Calu3 (cell line): Measurements from ENCODE around the gene ZNF184. TPM values are rescaled to one million over a fixed set of nuclear protein-coding genes. Genes with fewer than 3 reads are reported as not detected.

ENCODE experiments used
- BruUV-seq: library from RNA; stranded (reverse); fragments of 400-500 nt; replicated peaks from 2 replicates; lab custom pipeline; 2021; lab: Mats Ljungman, UMichigan
- CTCF ChIA-PET: fragments of 300-600 bp; sonication (Branson Sonifier 250); formaldehyde crosslinking; loops from one replicate; lab custom pipeline; 2022; ENCODE audit warnings: antibody characterized with exemption; lab: Charles Lee
- DNase-seq: peaks from one replicate; pipeline ENCODE4 v3.0.0; 2022
- H3K27ac Mint-ChIP-seq: one replicate; pipeline ENCODE4 v1.8.0; 2022; ENCODE audit warnings: mixed read lengths; ENCODE audit not compliant: unreplicated experiment
- H3K27me3 Mint-ChIP-seq: one replicate; pipeline ENCODE4 v1.8.0; 2022; ENCODE audit warnings: mixed read lengths; ENCODE audit not compliant: unreplicated experiment
- H3K36me3 Mint-ChIP-seq: one replicate; pipeline ENCODE4 v1.8.0; 2022; ENCODE audit warnings: mild to moderate bottlenecking, moderate library complexity, mixed read lengths; ENCODE audit not compliant: insufficient read depth, unreplicated experiment
- H3K4me1 Mint-ChIP-seq: one replicate; pipeline ENCODE4 v1.8.0; 2022; ENCODE audit warnings: mild to moderate bottlenecking, low read depth, mixed read lengths; ENCODE audit not compliant: unreplicated experiment
- H3K4me3 Mint-ChIP-seq: one replicate; pipeline ENCODE4 v1.8.0; 2022; ENCODE audit warnings: mild to moderate bottlenecking, low read depth, moderate library complexity, mixed read lengths; ENCODE audit not compliant: unreplicated experiment
- H3K9me3 Mint-ChIP-seq: one replicate; pipeline ENCODE4 v1.8.0; 2022; ENCODE audit warnings: low read depth, mixed read lengths; ENCODE audit not compliant: unreplicated experiment
- CTCF ChIP-seq: fragments of 200-600 bp; IDR thresholded peaks from one replicate; pipeline ENCODE4 v1.8.0; 2022; ENCODE audit warnings: antibody characterized with exemption; ENCODE audit not compliant: unreplicated experiment
- intact Hi-C: fragments of 100-400 bp; cut with micrococcal nuclease; formaldehyde crosslinking; loops from one replicate; pipeline ENCODE4 v1.10.0; 2022; ENCODE audit not compliant: unreplicated experiment
- total RNA-seq: library from RNA; stranded (reverse); gene quantifications from 2 replicates; pipeline ENCODE4 v1.2.3, GENCODE V29; 2022

The ZNF184 gene
- total RNA-seq, 1 experiment from 2014 or later, result 11.6 TPM

- DNase-seq, result no peak
- H3K27me3 Mint-ChIP-seq, result no peaks in the 10 kb centered on the region
- BruUV-seq, result no TSS peak
- no peak overlapping the region for H3K27ac Mint-ChIP-seq
- TF ChIP-seq CTCF, result no peak
- intact Hi-C loops, result loop anchor here (5.0 kb wide), 2 partner anchors 167 to 237 kb away; no protein-coding TSS in a partner anchor
- peaks cover 35% of the 10 kb centered on the region for H3K36me3 Mint-ChIP-seq
- peak overlapping the region; percentile 88 for H3K4me3 Mint-ChIP-seq
- H3K4me1 Mint-ChIP-seq, result peaks cover 19% of the 10 kb centered on the region
- CTCF ChIA-PET, result interaction anchor here (0.7 kb wide), 2 partner anchors 80 to 137 kb away, joined by 3 to 4 read pairs; no protein-coding TSS in a partner anchor
- peaks cover 3% of the 10 kb centered on the region for H3K9me3 Mint-ChIP-seq
Observed at GRCh38 chr6:27474172-27474465, 1.2 kb upstream of the ZNF184 start.

GRCh38 chr6:27472182-27472616, 706 bp downstream of the ZNF184 start:
- peaks cover 40% of the 10 kb centered on the region for H3K36me3 Mint-ChIP-seq
- H3K4me3 Mint-ChIP-seq, result peak overlapping the region; percentile 88
- peak; percentile 64 for DNase-seq
- H3K9me3 Mint-ChIP-seq, result peaks cover 3% of the 10 kb centered on the region
- no peaks in the 10 kb centered on the region for H3K27me3 Mint-ChIP-seq
- peaks cover 19% of the 10 kb centered on the region for H3K4me1 Mint-ChIP-seq
- no TSS peak for BruUV-seq
- intact Hi-C loops, result loop anchor here (2.0 to 5.0 kb wide), 3 partner anchors 83 to 235 kb away; partner anchors contain the start of gene ZNF391
- no peak for TF ChIP-seq CTCF
- H3K27ac Mint-ChIP-seq, result peak overlapping the region; percentile 97
- CTCF ChIA-PET, result interaction anchor here (0.6 to 1.3 kb wide), 11 partner anchors 10 to 325 kb away, joined by 3 to 7 read pairs (median 4); a partner anchor contains a TSS

GRCh38 chr6:27471365-27472115, 1.4 kb downstream of the ZNF184 start:
- CTCF ChIA-PET, result interaction anchor here (1.3 kb wide), 1 partner anchor 281 kb away, joined by 4 read pairs; no protein-coding TSS in a partner anchor
- Mint-ChIP-seq H3K27me3 (no peaks in the 10 kb centered on the region), H3K36me3 (peaks cover 46% of the 10 kb centered on the region), H3K9me3 (peaks cover 6% of the 10 kb centered on the region), H3K4me3 (peak overlapping the region; percentile 88), H3K27ac (peak overlapping the region; percentile 97), H3K4me1 (peaks cover 19% of the 10 kb centered on the region)
- intact Hi-C loops, result loop anchor here (2.0 to 5.0 kb wide), 3 partner anchors 83 to 234 kb away; partner anchors contain the start of gene ZNF391
- DNase-seq, result no peak
- no peak for TF ChIP-seq CTCF
- BruUV-seq, result TSS peak; percentile 60

- CTCF ChIA-PET, result no interaction called here
- no peak for DNase-seq
Observed at GRCh38 chr6:27470023-27470422, 2.9 kb downstream of the ZNF184 start.

More at GRCh38 chr6:27470023-27470422, 2.9 kb downstream of the ZNF184 start:
- H3K27ac Mint-ChIP-seq, result peak overlapping the region; percentile 57
- H3K36me3 Mint-ChIP-seq, result peaks cover 47% of the 10 kb centered on the region
- peaks cover 19% of the 10 kb centered on the region for H3K4me1 Mint-ChIP-seq
- TF ChIP-seq CTCF, result no peak
- peaks cover 9% of the 10 kb centered on the region for H3K9me3 Mint-ChIP-seq
- no TSS peak for BruUV-seq
- H3K27me3 Mint-ChIP-seq, result no peaks in the 10 kb centered on the region
- intact Hi-C loops, result loop anchor here (5.0 kb wide), 2 partner anchors 163 to 233 kb away; no protein-coding TSS in a partner anchor
- H3K4me3 Mint-ChIP-seq, result peak overlapping the region; percentile 88
